NCI-H2227 (cell line): ENCODE results near the gene NAA10.

Experiments
- DNase-seq: peaks from one replicate; lab custom pipeline; 2025; ENCODE audit not compliant: unreplicated experiment; lab: John Stamatoyannopoulos, UW

Gene NAA10

DNA sequence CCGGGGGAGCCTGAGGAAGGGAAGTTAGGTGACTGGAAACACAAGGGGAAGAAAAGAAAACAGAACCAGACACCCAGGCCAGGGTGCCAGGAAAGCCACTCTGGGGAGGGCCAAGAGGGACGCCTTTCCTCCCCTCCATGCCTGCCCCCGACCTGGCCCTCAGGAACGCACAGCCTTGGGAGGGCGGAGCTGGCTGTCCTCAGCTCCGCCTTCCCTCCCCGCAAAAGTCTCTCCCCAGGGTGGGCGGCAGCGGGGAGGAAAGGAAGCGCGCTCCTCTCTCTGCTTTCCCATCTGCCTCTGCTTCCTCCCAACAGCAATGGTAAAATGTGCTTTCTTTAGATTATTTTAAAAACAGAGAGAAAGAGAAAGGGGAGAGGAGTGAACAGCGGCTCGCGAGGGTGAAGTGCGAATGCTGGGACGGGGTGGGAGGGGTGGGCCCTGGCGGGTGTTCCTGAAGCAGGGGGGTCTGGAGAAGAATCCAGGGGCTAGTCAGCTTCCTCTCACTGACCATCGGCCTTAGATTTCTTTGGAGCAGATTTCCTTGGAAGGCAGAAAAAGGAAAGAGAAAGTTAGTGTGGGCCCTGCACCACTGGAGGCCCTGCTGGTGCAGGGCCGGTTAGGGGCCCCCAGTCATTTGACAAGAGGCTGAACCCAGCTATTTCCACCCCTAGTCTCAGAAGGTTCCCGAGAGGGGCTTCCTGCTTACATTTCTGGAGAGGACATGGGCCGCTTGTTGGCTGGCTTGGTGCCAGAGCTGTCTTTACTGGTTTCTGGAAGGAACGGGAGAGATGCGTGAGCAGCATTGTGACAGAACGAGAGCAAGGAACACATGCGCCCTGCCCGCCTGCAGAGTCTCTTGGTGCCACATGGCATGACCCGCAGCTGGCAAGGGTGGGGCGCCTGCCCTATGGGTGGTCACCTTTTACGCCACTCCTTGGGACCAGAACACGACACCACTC is 14.3 kb upstream of the NAA10 start:
- DNase-seq, result peak; percentile 12

DNA sequence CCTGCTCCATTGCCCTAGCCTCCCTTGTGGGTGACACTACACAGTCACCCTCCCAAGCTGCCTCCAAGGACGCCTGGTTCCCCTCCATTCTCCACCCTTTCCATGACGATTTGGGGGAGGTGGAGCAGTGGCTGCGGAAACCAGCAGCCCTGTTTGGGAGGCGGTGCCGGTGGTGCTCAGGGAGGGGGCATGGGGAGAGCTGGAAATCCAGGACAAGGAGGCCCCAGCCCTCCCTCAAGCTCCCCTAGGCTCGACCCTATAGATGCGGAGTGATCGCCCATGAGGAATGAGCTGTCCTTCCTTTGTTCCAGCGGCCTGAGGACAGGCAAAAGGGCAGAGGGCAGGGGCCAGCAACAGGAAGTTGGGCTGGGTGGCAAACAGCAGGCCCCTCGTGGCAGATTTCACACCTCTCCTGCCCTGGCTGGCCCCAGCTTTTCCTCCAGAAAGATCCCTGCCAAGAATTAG is 13.2 kb upstream of the NAA10 start:
- DNase-seq, result no peak

GRCh38 chrX:153947009-153947769 is 12.4 kb upstream of the NAA10 start:
- DNase-seq, result peak; percentile 83

GRCh38 chrX:153945956-153946943 is 11.4 kb upstream of the NAA10 start:
- DNase-seq, result no peak

- no peak for DNase-seq
Observed at GRCh38 chrX:153944800-153945150, 9.9 kb upstream of the NAA10 start.

- DNase-seq, result peak; percentile 60
Observed at GRCh38 chrX:153944140-153944799, 9.4 kb upstream of the NAA10 start, which contains the start of gene RENBP. Gene RENBP, minus strand, starts transcription at chrX:153944643. Its CDS starts 33 bp downstream, at chrX:153944610.

DNA sequence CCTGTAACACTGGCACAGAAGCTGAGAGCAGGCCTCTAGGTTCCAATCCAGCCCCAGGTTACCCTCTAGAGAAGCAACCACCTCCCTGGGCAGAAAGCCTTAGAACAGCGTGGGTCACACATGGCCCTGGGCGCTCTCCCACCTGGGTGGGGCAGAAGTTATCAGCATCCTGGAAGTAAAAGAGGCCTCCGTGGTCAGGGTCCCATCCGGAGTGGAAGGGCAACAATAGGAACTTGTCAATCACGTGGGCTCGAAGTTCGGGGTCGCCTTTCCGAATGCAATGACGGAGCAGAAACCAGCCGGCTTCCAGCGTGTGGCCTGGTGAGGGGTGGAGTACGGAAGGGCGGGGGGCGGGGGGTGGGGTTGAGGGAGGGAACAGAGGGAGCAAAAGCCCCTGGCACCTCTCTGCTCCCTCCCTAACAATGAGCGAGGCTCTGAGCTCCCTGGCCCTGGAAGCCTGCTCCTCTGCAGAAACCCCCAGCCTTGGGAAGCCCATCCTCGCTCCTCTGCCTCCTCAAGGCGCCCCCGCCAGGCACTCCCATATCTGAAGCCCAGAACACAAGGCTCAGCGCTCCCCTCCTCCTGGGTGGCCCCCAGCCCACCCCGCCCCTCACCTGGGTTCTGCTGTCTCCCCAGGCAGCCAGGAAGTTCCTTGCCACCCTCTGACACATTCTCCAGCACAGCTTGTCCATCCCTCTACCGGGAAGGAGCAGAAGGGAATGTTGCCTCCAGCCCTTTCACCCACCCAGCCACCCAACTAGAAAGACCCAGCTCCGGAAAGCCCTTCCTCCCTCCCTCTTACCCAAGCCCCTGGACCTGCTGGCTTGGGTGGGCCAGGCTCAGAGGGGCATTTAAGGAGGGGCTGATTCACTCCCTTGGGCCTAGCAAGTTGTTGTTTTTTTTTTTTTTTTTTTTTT is 6.8 kb upstream of the NAA10 start:
- DNase-seq, result no peak

DNA sequence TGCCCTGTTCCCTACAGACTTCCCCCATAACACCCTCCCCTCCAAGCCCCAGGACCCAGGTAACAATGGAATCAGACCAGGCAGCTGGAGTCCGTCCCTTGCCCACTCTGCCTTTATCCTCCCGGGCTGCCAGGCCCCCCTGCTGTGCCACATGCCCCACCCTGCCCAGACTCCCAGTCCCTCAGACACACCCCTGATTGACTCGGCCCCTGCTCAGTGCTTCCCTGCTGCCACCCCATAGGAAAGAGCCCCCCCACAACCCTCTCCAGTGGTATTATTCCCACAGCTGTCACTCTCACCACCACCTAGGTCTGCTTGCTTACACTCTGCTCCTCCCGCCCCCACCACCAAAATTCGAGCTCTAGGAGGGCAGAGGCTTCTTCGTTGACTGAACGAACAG is 4.7 kb upstream of the NAA10 start:
- no peak for DNase-seq

DNA sequence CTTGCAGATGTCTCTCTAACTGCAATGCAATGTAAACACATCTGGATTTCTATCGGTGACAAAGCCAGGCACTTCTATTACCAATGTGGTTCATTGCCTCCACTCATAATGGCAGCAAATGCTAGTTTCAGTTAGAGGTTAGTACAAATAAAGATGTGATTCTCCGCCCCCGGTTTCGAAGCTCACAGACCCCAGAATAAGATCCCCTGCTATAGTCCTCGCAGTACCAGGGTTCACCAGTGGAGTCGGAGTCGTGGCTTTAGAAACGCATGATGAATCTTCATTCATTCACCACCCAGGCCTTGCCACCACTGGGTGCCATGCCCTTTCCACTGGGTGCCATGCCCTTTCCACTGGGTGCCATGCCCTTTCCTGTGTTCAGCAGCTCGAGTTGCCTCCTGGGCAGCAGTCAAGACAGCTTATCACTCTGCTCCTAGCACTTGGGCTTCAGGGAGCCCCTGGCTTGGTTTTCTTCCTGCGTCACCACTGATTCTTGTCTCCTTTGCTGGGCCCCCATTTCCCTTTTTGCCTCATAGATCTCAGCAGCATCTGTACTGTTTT is 3.5 kb upstream of the NAA10 start:
- DNase-seq, result no peak

- no peak for DNase-seq
Observed at GRCh38 chrX:153937056-153937455, 2.2 kb upstream of the NAA10 start.

GRCh38 chrX:153935326-153935851 is 552 bp upstream of the NAA10 start:
- DNase-seq, result peak; percentile 37

GRCh38 chrX:153934148-153934761 is 582 bp downstream of the NAA10 start:
- DNase-seq, result no peak

DNA sequence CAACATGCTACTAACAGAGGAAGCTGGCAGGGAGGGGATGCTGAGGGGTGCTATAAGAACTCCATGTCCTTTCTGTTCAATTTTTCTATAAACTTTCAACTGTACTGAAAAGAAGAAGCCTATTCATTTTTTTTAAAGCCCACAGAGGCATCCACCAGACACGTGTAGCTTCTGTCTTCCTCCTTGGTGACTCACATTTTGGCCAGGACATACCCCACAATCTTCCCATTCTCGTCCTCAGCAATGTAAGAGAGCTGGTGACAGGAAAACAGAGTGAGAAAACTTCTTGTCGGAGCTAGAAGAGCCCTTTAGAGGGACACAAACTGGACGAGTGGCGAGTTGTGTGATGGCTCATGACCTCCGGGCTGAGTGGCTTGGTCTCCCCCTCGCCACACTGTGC is 1.1 kb downstream of the NAA10 start:
- no peak for DNase-seq

GRCh38 chrX:153932220-153932915 is 2.5 kb downstream of the NAA10 start:
- DNase-seq, result no peak

- DNase-seq, result no peak
Observed at GRCh38 chrX:153931748-153932147, 3.1 kb downstream of the NAA10 start.

- no peak for DNase-seq
Observed at GRCh38 chrX:153931151-153931550, 3.7 kb downstream of the NAA10 start.
